Epidermal melanocyte (primary cell): ENCODE data around the gene ATP2B2.

ENCODE experiments used
- DNase-seq: peaks from one replicate; pipeline ENCODE4 v3.0.0; 2011; ENCODE audit warnings: low spot score; ENCODE audit not compliant: insufficient read length

ATP2B2 gene

GRCh38 chr3:10332481-10333348 is 172.7 kb downstream of the ATP2B2 start:
- no peak for DNase-seq

DNA sequence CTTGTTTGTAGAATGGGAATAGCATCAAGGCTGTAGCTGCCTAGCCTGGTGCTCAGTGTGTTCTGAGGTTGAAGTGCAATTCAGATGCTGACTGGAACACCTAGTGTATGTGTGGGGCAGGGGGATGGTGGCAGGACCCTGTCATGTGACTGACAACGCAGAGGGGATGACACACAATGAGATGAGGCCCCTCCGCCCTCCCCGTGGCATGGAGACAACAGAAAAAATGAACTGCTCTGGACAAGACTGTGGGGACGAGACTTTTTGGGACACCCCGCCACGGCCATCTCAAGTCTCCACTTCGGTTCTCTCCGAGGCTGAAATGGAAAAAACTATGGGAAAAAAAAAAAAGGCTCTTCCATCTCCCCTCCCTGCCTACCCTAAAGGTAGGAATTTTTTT is 174.1 kb downstream of the ATP2B2 start:
- DNase-seq = no peak

DNA sequence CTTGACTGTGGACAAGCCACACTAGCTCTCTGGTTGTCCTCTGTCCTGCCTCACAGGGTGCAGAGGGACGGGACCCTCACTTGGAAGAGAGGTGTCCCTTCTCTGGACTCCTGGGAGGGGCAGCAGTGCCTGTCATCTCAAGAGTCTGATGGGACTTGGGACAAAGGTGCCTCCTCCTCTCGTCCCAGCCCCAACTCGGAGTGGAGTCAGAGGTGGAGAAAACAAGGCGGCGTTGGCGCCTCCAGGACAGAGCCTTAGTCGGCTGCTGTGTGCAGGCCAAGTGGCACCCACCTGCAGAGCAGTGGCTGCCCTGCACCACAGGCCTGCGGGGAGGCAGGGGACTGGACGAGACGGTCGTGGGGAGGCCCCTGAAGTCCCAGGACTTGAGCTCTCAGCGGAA is 175.1 kb downstream of the ATP2B2 start:
- DNase-seq = no peak

DNA sequence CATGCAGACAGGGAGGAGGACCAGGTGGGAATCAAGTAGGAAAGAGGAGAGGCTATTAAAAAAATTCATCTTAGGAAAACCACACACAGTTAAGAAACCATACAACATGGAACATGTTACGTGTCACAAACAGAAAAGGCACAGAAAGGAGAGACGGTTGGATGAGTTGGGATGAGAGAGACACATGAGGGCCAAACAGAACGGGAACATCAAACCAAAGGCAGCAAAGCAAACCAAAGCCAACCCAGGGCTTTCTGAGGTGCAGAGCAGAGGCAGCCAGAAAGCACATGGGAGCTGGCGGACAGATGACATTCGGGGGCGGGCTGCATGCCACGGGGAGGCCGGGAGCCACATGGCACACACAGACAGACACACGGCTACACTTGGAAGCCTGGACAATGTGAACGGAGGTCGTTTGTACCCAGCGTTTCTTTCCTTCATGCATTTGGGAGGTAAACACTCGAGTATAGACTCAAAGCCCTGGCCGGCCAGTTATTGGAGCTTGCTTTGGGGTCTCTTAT is 175.8 kb downstream of the ATP2B2 start:
- DNase-seq = no peak

- DNase-seq = no peak
Observed at GRCh38 chr3:10328460-10329071, 176.8 kb downstream of the ATP2B2 start.

GRCh38 chr3:10327592-10327991 is 177.8 kb downstream of the ATP2B2 start:
- DNase-seq = no peak

GRCh38 chr3:10322352-10322710 is 183.1 kb downstream of the ATP2B2 start:
- no peak for DNase-seq

DNA sequence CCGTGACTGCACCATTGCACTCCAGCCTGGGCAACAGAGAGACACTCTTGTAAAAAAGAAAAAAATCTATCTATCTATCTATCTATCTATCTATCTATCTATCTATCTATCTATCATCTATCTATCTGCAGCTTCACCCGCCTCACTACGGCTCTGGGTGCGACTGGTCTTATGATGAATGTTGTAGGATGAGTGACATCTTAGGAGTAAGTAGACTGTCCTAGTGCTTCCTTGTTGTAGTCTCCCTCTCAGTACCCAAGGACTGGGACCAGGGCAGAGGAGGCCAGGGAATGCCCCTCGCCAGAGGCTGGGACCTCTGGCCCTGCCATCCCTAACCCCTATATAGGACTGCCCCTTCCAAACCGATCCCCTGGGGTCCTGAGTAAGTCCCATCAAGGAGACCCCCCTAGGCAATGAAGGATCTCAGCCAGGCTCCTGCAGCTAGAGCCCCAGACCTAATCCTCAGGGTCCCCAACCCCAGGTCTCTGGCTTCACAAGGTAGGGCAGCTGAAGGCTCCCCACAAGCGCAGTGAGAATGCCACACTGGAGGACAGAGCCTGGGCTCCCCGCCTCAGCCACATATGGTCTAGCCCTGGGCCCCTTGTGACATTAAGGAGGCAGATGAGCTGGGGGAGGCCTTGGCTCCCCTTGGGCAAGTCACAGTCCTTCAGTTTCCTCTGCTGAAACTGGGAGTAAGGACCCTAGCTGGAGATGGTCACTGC is 183.6 kb downstream of the ATP2B2 start:
- DNase-seq = no peak

GRCh38 chr3:10320320-10320677 is 185.1 kb downstream of the ATP2B2 start:
- DNase-seq = no peak

DNA sequence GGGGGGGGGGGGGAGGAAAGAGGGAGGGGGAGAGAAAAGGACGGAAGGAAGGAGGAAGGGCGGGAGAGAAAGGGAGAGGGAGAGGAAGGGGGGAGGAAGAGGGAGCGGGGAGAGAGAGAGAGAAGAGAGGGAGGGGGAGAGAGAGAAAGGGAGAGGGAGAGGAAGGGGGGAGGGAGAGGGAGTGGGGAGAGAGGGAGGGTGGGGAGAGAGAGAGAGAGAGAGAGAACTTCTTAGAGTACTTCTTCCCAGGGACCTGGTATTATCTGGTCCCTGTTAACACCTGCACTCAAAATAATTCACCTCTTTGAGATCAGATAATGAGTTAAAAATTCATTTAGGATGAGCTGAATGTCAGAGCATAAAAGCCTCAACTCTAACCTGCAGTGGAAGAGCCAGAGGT is 185.6 kb downstream of the ATP2B2 start:
- DNase-seq = no peak

- no peak for DNase-seq
Observed at GRCh38 chr3:10319251-10319650, 186.1 kb downstream of the ATP2B2 start.

- DNase-seq = no peak
Observed at GRCh38 chr3:10317961-10318350, 187.4 kb downstream of the ATP2B2 start.

DNA sequence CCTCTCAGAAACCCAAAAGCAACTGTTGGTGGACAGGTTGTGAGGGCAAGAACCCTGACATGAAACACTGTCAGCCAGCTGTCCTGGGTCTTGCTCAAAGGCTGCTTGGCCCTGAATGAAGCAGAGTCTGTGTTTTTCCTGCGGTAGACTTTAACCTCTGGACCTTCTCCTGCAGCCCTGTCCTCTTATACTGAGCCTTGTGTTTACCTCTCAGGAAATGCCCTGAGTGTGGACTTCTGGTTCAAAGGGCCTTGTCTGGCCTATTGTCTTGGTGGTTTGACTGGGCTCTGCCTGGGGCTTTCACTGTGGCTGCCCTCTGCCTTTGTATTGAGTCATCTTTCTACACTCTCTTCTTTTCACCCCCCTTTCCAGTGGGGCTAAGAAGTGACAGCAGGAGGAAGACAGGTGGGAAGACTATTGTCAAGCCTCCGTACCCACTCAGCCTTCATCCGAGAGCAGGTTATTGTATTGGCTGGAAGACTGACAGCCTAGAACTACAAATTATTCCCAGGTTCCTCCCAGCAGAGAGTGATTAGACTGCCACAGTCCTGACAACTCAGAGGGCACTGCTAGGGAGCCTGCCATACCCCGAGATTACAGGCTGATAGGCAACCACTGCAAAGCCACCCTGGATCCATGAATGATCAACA is 187.9 kb downstream of the ATP2B2 start:
- no peak for DNase-seq

- no peak for DNase-seq
Observed at GRCh38 chr3:10315771-10316344, 189.5 kb downstream of the ATP2B2 start.

DNA sequence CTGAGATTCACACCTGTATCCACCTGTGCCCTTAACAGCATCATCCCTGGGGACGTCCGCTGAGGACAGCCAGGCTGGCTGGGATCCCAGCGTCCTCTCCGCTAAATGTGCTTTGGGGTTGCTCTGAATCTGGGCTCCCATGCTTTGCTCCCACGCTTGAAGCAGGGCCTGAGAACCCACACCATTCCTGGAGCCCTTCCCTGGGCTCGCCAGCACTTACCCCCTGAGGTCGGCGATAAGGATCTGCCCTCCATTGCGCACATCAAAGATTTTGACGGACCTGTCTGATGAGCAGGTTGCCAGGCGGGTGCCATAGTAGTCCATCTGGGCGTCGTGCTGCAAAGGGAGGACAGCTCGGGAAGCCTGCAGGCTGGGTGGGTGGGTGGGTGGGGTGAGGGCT is 190.3 kb downstream of the ATP2B2 start:
- no peak for DNase-seq

DNA sequence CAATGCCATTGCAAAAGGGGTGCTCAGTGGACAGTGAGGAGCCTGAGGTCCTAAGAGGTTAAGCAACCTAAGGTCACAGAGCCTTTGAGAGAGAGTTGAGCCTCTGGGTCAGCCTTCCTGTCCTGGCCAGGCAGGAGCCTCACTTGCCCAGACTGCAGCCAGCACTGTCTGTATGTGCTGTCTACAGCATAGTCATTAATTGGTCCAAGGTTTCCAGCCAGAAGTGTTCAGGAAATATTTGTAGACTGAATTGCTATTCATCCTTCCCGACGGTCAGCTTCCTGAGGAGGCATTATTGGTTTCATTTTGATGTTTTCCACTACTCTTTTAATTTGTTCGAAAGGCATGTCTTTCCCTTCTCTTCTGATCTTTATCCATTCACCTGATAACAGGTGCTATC is 192.5 kb downstream of the ATP2B2 start:
- DNase-seq = no peak

DNA sequence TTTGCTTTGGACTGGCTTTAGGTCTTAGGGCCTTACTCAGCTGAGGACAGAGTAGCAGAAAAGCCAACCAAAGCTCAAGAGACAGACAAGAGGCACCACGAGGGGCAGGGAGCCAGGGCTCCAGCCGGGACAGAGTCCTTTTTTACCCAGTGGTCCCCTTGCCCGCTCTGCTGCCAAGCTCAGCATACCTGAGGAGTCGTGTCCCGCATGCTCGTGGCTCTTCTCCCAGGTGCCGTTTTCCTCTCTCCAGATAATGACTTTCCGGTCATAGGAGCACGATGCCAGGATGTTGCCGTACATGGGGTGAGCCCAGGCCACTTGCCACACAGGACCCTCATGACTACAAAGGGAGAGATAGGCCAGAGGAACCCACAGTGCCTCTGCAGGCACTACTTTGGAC is 193.0 kb downstream of the ATP2B2 start:
- DNase-seq = no peak

GRCh38 chr3:10311710-10312109 is 193.7 kb downstream of the ATP2B2 start:
- DNase-seq = no peak

- DNase-seq = no peak
Observed at GRCh38 chr3:10310578-10310977, 194.8 kb downstream of the ATP2B2 start.

DNA sequence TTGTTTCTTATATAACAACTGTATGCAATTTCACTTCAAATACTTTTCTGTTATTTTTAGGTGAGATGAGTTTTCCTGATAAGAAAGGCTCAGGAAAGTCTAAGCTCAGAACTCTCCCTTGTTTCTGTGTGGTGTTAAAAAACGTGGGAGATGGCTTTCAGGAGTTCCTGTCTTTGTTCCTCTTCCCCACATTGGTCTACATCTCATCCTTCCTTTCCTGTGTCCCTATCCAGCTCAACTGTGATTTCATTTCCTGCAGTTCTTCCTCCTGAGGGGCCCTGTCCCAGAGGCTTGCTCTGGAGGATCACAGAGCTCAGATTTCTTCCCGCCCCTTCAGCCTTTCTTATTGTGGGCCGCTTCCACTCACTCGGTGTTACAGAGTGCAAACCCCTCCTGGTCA is 195.7 kb downstream of the ATP2B2 start:
- no peak for DNase-seq

DNA sequence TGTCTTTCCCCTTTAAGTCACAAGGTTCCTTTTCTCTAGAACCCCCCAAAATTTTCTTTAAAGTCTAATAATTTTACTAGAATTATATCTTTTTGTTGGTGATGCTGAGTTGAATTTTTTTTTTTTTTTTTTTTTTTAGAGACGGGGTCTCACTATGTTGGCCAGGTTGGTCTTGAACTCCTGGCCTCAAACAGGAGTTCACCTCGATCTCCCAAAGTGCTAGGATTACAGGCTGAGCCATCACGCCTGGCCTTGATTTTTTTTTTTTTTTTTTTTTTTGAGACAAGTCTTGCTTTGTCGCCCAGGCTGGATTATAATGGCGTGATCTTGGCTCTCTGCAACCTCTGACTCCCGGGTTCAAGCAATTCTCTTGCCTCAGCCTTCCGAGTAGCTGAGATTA is 196.7 kb downstream of the ATP2B2 start:
- no peak for DNase-seq
